ENCODE results near the gene SKAP2. TPM values are rescaled to one million over a fixed set of nuclear protein-coding genes. Genes with fewer than 3 reads are reported as not detected.

Gene SKAP2
- polyA plus RNA-seq, 1 donor from 2014 or later, result 3.6 TPM

DNA sequence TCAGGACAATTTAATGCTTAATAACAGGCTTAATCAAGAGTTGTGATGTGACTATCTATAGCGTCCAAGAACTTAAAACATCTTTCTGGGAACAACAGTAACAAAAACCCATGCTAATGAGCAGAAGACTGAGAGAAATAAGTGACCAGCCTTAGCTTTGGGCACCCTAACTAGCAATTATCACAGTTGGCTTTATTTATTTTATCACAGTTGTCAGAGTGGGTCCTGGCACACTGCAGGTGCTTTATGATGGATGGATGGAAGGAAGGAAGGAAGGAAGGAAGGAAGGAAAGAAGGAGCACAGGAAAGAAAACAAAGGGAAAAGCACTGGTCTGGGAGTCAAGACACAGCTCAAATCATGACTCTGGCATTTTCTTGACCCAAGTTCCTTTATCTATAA is 181.1 kb downstream of the SKAP2 start:
- H3K4me3 ChIP-seq (ENCODE audit: low read length), result no peak overlapping the region
- H4K20me1 ChIP-seq (ENCODE audit: insufficient read depth), result no peaks in the 10 kb centered on the region
- no peaks in the 10 kb centered on the region for H3K9me3 ChIP-seq (ENCODE audit: low read length)
- H3F3A ChIP-seq (ENCODE audit: insufficient read depth, low read length, poor library complexity, severe bottlenecking), result no peaks in the 10 kb centered on the region
- no peak overlapping the region for H3K27ac ChIP-seq (ENCODE audit: low read length)
- no peak overlapping the region for H3K4me2 ChIP-seq (ENCODE audit: low read length)
- H2AFZ ChIP-seq (ENCODE audit: low read depth, low read length), result no peak overlapping the region
- H3K9ac ChIP-seq (ENCODE audit: low read length), result no peak overlapping the region
- H3K79me2 ChIP-seq (replicated peaks; ENCODE audit: insufficient read depth, low read length), result no peaks in the 10 kb centered on the region
- TF ChIP-seq RAD21 (conservative IDR thresholded peaks at IDR 0.05) (no peak), MXI1 (conservative IDR thresholded peaks at IDR 0.05; ENCODE audit: poor library complexity, severe bottlenecking) (no peak), TAF1 (IDR thresholded peaks at IDR 0.05; ENCODE audit: low read depth) (no peak), EZH2 (IDR thresholded peaks at IDR 0.05; ENCODE audit: borderline replicate concordance, insufficient read depth, low read length, poor library complexity, severe bottlenecking) (no peak), POLR2AphosphoS5 (IDR thresholded peaks at IDR 0.05) (no peak), EP300 (conservative IDR thresholded peaks at IDR 0.05; ENCODE audit: poor library complexity, severe bottlenecking) (no peak), SMC3 (conservative IDR thresholded peaks at IDR 0.05; ENCODE audit: poor library complexity) (no peak)
- TF ChIP-seq, protein P1, sequence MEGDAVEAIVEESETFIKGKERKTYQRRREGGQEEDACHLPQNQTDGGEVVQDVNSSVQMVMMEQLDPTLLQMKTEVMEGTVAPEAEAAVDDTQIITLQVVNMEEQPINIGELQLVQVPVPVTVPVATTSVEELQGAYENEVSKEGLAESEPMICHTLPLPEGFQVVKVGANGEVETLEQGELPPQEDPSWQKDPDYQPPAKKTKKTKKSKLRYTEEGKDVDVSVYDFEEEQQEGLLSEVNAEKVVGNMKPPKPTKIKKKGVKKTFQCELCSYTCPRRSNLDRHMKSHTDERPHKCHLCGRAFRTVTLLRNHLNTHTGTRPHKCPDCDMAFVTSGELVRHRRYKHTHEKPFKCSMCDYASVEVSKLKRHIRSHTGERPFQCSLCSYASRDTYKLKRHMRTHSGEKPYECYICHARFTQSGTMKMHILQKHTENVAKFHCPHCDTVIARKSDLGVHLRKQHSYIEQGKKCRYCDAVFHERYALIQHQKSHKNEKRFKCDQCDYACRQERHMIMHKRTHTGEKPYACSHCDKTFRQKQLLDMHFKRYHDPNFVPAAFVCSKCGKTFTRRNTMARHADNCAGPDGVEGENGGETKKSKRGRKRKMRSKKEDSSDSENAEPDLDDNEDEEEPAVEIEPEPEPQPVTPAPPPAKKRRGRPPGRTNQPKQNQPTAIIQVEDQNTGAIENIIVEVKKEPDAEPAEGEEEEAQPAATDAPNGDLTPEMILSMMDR (IDR thresholded peaks at IDR 0.05; ENCODE audit: poor library complexity, severe bottlenecking), result no peak
- TF ChIP-seq, protein P2, sequence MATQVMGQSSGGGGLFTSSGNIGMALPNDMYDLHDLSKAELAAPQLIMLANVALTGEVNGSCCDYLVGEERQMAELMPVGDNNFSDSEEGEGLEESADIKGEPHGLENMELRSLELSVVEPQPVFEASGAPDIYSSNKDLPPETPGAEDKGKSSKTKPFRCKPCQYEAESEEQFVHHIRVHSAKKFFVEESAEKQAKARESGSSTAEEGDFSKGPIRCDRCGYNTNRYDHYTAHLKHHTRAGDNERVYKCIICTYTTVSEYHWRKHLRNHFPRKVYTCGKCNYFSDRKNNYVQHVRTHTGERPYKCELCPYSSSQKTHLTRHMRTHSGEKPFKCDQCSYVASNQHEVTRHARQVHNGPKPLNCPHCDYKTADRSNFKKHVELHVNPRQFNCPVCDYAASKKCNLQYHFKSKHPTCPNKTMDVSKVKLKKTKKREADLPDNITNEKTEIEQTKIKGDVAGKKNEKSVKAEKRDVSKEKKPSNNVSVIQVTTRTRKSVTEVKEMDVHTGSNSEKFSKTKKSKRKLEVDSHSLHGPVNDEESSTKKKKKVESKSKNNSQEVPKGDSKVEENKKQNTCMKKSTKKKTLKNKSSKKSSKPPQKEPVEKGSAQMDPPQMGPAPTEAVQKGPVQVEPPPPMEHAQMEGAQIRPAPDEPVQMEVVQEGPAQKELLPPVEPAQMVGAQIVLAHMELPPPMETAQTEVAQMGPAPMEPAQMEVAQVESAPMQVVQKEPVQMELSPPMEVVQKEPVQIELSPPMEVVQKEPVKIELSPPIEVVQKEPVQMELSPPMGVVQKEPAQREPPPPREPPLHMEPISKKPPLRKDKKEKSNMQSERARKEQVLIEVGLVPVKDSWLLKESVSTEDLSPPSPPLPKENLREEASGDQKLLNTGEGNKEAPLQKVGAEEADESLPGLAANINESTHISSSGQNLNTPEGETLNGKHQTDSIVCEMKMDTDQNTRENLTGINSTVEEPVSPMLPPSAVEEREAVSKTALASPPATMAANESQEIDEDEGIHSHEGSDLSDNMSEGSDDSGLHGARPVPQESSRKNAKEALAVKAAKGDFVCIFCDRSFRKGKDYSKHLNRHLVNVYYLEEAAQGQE (IDR thresholded peaks at IDR 0.05; ENCODE audit: borderline replicate concordance), result no peak
- H3K9me2 ChIP-seq (ENCODE audit: insufficient read depth, low read length), result no peaks in the 10 kb centered on the region
- H3K36me3 ChIP-seq (ENCODE audit: insufficient read depth, low read length), result no peaks in the 10 kb centered on the region
- H3K27me3 ChIP-seq (ENCODE audit: insufficient read depth, low read depth, low read length), result no peaks in the 10 kb centered on the region

DNA sequence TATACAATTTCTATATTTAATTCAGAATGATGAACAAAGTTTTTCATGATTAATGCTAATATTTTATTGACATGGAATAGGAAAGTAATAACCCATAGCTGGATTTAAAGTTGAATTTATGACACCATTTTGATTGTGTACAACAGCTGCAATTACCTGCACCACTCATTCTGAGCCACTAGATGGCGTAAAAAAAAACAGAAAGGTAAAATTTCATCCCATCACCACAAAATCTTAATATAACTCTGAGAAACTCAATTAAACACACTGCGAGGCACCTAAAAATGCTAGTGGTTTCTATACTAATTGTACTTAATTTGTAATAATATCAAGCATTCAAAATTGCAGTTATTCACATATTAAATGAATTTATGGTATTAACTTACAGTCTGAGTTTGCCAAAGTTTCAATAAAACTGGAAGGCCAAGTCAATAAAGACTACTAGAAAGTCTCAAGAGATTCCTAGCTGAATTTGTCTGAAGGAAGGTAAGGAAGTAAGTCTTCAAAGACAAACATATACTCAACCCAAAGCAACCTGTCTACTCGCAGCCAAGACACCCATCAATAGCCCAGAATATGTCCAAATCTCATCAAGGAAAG is 182.5 kb downstream of the SKAP2 start:
- Histone ChIP-seq H3K4me2 (ENCODE audit: low read length) (no peak overlapping the region), H3F3A (ENCODE audit: insufficient read depth, low read length, poor library complexity, severe bottlenecking) (no peaks in the 10 kb centered on the region)
- TF ChIP-seq, protein P1 (IDR thresholded peaks at IDR 0.05; ENCODE audit: poor library complexity, severe bottlenecking), result peak; percentile 77
- TF ChIP-seq POLR2AphosphoS5 (IDR thresholded peaks at IDR 0.05), result no peak
- TF ChIP-seq RAD21 (conservative IDR thresholded peaks at IDR 0.05), result peak; percentile 65
- TF ChIP-seq, protein P2 (IDR thresholded peaks at IDR 0.05; ENCODE audit: borderline replicate concordance), result no peak
- TF ChIP-seq MXI1 (conservative IDR thresholded peaks at IDR 0.05; ENCODE audit: poor library complexity, severe bottlenecking), result no peak
- peak; percentile 80 for TF ChIP-seq SMC3 (conservative IDR thresholded peaks at IDR 0.05; ENCODE audit: poor library complexity)

More for the DNA sequence above, 182.5 kb downstream of the SKAP2 start:
- no peak overlapping the region for H3K9ac ChIP-seq (ENCODE audit: low read length)
- no peaks in the 10 kb centered on the region for H3K9me2 ChIP-seq (ENCODE audit: insufficient read depth, low read length)
- no peak overlapping the region for H3K27ac ChIP-seq (ENCODE audit: low read length)
- no peaks in the 10 kb centered on the region for H3K79me2 ChIP-seq (replicated peaks; ENCODE audit: insufficient read depth, low read length)
- no peaks in the 10 kb centered on the region for H3K27me3 ChIP-seq (ENCODE audit: insufficient read depth, low read depth, low read length)
- H3K9me3 ChIP-seq (ENCODE audit: low read length), result no peaks in the 10 kb centered on the region
- H2AFZ ChIP-seq (ENCODE audit: low read depth, low read length), result no peak overlapping the region
- H4K20me1 ChIP-seq (ENCODE audit: insufficient read depth), result no peaks in the 10 kb centered on the region
- H3K36me3 ChIP-seq (ENCODE audit: insufficient read depth, low read length), result no peaks in the 10 kb centered on the region
- H3K4me3 ChIP-seq (ENCODE audit: low read length), result no peak overlapping the region
